ENCODE measurements around the gene ARMC10.
"Not testable (repeated sequence)": the region's sequence is repeated elsewhere in the genome, so short reads cannot be mapped to it uniquely, and the experiment has no call there.

ARMC10 gene

DNA sequence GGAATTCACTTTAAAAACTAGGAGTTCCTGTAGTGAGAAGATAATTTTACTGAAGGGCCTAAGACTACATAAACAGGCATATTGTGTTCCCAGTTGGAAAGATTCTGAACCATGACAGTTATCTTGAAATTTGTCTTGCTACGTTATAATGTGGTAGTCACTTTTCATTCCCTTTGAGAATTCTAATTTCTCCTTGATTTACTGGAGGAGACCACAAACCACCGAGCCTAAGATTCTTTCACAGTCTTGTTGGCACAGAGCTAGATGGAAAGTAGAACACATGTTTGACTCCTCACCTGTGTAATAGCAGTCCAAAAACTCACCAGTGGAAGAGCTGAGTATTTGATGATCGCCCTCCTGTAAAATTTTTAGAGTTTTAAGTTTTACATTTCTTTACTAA, 4.9 kb downstream of the ARMC10 start:
- no peak for DNase-seq

DNA sequence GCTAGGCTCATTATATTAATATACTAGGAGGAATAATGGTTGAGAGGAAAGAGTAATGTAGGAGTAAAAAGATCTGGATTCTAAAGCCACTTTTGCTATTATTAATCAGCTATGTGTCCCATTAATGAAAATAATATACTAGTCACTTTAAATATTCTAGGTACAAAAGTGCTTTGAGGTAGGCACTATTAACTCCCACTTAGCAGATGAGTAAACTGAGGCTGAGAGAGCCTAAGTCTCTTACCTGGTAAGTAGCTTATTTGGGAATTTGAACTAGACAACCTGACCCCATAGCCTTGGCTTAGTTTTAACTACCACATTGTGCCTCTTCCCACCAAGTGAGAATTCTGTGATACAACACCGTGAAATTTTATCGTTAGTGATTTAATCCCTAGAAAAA, 6.0 kb downstream of the ARMC10 start:
- DNase-seq, result no peak

DNA sequence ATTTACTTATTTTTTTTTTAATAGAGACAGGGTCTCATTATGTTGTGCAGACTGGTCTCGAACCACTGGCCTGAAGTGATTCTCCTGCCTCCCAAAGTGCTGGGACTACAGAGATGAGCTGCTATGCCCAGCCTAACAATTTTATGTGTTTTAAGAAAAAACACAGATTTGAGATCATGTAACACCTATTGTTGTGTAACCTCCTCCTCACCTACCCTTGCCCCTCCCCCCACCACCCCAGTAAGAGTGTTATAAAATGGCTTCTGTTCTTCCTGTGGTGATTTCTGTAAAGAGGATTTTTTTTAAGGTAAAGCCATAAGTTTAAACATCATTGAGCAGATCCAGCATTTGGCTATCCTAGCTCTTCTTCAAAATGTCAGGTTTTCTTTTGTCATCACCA, 7.6 kb downstream of the ARMC10 start:
- DNase-seq, result no peak

DNA sequence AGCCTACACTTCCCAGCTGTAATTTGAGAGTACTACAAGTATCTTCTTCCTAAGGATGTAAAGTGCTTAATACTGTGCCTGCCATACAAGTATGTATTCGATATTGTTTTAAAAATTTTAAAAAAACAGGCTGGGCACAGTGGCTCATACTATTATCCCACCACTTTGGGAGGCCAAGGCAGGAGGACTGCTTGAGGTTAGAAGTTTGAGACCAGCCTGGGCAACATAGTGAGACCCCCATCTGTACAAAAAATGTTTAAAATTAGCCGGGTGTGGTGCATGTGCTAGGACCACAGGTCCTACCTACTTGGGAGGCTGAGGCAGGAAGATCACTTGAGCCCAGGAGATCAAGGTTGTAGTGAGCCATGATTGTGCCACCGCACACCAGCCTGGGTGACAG, 8.3 kb downstream of the ARMC10 start:
- no peak for DNase-seq

DNA sequence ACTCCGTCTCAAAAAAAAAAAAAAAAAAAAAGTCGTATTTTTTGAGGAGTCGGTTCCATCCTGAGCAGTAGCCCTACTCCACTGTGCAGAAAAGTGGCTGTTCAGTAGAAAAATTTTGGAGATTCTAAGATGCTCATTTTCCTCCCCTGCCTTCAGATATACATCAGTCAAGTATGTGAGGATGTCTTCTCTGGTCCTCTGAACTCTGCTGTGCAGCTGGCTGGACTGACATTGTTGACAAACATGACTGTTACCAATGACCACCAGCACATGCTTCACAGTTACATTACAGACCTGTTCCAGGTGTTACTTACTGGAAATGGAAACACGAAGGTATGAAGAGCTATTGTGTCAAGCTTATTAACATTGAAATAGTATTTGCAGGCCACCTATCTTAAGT, 17.4 kb downstream of the ARMC10 start:
- DNase-seq, result not testable (repeated sequence)

DNA sequence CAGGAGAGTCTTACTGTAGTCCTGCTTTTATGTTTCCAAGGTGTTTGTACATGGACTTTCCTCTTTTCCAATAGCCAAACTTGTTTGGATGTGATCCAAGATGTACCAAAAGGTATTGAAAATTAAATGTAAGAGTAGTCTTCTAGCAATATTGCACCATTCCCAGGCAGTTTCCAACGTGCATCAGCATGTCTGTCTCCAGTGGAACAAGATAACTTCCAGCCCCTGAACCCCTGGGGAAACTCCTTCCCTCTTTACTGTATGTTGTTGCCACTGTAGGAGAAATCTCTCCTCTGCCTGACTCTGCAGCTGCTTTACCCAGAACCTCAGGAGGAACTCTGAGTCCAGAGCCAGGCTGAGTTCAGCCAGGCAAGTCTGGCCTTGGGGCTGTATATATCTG, 18.5 kb downstream of the ARMC10 start:
- no peak for DNase-seq

DNA sequence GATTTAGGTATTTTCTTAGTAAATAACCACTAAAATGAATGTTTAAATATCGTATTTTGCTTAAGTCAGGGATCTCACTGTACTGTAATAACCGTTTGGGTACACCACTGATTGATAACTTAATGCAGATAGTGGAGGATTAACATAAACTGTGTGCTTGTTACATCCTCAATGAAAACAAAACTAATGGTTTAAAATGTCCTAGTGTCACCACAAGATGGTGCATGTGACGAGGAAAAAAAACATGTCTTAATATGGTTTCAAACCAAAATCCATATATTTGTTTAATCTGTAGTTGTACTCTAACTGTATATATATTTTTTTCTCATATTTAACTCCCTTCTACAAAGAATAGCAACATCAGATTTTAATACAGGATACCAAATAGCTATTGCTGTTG, 19.2 kb downstream of the ARMC10 start:
- no peak for DNase-seq

DNA sequence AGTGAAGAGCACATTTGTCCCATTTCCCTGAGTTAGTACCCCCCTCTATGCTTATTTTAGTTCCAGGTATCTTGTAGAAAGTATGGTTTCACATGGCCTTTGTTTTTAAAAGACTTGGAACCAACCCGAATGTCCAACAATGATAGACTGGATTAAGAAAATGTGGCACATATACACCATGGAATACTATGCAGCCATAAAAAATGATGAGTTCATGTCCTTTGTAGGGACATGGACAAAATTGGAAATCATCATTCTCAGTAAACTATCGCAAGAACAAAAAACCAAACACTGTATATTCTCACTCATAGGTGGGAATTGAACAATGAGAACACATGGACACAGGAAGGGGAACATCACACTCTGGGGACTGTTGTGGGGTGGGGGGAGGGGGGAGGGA, 20.6 kb downstream of the ARMC10 start:
- DNase-seq, result not testable (repeated sequence)

DNA sequence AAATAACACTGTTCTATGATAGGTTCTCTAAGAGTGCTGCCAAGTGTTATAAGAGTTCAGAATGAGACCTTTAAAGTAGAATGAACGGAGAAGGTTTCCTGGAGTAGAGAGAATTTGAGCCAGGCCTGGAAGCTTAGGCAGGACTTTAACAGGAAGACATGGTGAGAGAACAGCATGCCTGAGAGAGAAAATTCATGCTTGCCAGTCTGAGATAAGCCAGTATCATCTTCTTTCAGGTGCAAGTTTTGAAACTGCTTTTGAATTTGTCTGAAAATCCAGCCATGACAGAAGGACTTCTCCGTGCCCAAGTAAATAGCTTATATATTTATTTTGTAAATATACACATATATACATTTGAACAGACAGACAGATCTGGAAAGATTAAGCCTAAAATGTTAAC, 22.1 kb downstream of the ARMC10 start:
- no peak for DNase-seq

DNA sequence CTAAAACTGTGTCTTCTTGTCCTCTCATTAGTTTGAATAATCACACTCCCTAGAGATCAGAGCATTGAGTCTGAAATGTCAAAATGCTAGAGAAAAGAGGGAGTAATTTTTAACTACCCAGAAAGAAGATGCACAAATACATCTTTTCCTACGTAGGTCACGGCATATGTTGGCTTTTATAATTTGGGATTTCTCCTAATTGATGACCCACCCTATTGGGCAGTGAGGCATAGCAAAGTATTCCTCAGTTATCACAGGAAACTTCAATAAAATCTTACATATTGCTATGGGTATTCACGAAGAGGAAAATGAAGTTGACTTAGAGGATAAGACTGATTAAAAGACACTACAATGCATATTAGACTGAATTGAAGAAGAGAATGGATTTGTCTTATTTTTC, 25.4 kb downstream of the ARMC10 start:
- DNase-seq, result no peak

DNA sequence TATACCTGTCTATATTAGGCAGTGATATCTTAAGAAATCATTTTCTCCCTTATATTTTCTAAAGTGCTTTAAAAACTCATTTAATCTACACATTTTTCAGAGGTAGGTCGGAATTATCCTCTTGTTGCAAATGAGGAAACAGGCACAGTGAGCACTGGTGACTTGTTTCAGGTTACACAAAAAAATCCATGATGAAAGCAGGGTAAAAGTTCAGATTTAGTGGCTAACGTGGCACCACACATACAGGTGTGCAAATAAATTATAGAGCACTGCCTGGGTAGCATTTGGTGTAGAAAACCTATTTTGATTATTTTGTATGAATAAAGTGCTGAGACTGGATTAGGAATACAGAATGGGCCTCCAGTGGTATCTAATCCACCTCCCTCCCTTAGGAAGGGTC, 26.6 kb downstream of the ARMC10 start:
- DNase-seq, result no peak

DNA sequence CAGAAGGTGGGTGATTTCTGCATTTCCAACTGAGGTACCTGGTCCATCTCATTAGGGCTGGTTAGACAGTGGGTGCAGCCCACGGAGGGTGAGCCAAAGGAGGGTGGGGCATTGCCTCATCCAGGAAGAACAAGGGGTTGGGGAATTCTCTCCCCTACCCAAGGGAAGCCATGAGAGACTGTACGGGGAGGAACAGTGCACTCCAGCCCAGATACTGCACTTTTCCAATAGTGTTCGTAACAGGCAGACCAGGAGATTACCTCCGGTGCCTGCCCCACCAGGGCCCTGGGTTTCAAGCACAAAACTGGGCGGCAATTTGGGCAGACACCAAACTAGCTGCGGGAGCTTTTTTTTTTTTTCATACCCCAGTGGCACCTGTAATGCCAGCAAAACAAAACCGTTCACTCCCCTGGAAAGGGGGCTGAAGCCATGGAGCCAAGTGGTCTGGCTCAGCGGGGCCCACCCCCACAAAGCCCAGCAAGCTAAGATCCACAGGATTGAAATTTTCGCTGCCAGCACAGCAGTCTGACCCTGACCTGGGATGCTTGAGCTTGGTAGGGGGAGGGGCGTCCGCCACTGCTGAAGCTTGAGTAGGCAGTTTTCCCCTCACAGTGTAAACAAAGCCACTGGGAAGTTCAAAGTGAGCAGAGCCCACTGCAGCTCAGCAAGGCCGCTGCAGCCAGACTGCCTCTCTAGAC, 31.2 kb downstream of the ARMC10 start:
- DNase-seq, result no peak

DNA sequence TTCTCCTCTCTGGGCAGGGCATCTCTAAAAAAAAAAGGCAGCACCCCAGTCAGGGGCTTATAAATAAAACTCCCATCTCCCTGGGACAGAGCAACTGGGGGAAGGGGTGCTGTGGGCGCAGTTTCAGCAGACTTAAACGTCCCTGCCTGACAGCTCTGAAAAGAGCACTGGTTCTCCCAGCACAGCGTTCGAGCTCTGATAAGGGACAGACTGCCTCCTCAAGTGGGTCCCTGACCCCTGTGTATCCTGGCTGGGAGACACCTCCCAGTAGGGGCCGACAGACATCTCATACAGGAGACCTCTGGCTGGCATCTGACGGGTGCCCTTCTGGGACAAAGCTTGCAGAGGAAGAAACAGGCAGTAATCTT, 31.7 kb downstream of the ARMC10 start:
- not testable (repeated sequence) for DNase-seq

DNA sequence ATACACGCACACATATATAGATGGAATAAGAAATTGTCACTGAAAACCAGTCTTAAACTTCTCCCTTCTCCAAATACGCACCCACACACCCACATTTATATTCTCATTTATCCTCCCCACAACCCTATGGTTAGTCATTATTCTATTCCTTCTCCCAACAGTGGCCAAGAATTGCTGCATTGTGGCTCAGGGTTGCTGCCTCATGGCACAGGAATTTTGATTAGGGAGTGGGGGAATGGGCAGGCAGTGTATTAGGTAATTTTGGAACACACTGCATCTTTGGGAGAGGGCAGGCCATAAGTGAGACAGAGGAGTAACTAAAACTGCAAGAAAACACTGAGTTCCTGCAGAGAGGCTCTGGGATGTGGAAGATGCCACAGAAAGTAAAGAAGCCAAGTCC, 38.2 kb downstream of the ARMC10 start:
- DNase-seq, result peak; percentile 31

DNA sequence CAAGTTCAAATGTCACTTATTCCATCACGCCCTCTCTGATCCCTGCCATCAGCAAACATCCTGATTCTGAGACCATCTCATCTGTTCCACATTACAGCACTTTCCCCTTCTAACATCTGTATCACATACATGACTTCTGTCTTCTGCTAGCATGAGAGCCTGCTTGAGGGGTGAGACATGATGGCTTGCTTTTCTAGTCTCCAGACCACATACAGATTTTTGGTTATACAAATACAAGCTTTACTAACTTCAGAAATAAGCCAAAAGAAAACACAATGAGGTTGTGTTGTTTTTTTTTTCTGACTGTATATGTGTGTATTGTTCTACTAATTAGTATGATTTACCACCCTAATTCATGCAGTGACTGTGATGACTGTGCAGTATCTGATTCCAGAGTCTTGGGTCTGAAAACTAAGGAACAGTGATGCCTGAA, 39.7 kb downstream of the ARMC10 start:
- no peak for DNase-seq

DNA sequence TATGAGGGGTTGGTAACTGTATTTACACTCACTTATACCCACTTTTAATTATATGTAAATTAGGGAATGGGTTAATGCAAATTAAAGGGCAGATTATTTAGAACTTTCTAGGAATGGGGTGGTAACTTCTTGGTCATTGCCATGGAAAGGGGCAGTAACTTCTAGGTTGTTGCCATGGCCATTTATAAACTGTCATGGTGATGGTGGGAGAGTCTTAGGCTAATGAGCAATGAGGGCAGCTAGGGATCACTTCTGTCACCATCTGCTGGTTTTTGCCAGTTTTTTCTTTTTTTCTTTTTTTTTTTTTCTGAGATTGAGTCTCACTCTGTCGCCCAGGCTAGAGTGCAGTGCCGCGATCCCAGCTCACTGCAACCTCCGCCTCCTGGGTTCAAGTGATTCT, 40.8 kb downstream of the ARMC10 start:
- DNase-seq, result no peak

DNA sequence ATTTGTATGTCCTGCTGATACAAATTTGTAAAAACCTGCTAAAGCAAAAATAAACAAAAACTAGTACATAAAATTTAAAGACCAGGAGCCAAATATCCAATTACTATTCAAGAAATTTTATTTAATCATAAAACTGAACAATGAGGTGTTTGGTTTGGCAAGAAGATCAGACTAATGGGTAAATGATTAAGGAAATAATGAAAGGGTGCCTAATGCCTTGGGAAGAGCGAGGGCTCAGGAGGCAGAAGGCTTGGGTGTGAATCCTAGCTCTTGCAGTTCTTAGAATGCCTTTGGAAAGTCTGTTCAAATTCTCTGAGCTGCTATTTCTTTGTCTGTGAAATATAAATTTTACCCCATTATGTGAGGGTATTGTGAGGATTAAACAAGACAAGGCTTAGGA, 41.6 kb downstream of the ARMC10 start:
- no peak for DNase-seq

DNA sequence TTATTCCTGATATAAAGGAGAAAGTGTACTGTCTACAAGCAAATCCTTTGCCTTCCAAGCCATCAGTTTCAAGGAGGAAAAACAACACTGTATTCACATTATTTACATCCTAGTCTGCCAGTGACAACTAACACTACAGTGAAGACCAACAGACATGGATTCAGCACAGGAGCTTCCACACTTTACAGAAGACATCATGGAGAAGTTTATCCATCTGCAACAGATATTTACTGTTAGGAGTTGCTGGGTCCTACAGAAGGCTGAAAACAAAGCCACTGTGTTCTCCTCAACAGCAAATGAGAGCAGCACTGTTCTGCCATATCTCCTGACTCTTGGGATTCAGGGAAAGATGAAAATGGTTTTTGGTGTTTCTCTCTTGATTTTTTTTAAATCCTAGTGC, 42.1 kb downstream of the ARMC10 start:
- DNase-seq, result no peak

DNA sequence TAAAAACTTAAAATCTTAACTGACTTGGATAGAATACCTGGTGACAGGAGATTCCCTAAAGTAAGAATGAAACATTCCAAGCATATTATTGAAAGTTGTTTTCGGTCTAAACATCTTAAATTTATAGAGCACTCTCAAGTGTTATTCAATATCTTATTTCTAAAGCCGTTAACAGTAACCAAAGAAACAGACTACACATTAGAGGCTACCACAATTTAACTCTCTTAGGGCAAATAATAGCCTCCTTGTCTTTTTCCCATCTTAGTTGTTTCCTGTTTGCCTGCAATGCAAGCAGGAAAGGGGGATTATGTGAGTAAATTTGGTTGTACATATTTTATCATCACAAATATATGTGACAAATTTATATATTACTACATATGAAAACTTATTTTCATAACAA, 42.5 kb downstream of the ARMC10 start:
- DNase-seq, result no peak

DNA sequence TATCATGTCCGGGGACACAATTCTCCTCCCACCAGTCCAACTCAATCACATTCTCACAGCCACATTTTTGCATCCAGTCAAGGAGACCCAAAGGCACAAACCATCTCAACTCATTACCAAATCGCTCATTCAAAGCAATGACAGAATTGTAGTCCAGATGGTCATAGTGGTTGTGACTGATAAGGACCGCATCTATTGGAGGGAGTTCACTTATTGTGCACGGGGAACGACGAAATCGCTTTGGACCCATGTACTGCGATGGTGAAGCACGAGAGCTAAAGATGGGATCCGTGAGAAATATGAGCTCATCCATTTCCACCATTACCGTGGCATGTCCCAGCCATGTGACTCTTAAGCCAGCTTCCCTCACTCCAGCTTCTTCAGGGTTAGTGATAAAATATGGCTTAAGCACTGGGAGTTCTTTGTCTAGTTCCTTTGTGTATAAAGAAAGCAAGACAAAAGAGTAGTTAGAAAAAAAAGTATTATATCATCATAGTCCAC, 44.9 kb downstream of the ARMC10 start:
- no peak for DNase-seq

DNA sequence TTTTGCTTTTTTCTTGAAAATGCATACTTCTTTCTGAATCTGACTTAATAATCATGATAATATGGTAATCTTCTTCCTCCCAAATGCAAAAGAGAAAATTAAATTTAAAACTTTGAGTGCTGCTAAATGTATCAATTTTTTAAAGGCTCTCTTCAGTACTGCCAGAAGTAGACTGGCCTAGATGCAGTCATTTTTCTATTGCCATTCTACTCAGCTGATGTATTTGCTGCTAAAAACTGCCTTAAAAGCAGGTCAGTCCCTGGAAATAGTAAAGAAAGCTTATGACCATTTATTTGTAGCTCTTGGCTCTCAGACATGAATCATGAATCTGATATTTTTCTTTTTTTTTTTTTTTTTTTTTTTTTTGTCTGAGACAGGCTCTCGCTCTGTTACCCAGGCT, 45.4 kb downstream of the ARMC10 start:
- DNase-seq, result no peak

DNA sequence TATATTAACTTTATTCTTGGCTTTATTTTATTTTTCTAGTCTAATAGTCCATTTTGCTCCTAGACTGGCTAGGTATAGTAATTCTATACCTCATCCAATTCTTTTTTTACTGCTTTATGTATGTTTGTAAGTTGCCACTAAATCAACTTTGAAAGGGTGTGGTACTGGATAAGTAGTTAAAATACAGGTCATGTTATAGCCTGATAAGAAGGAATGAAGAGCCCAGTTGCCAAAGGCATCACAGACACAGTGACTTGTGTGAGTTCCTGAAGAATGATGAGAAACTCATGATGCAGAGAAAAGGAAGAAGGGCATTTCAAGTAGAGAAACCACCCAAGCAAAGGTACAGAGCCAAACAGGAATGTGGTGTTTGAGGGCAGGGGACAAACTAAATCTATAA, 46.7 kb downstream of the ARMC10 start:
- no peak for DNase-seq

DNA sequence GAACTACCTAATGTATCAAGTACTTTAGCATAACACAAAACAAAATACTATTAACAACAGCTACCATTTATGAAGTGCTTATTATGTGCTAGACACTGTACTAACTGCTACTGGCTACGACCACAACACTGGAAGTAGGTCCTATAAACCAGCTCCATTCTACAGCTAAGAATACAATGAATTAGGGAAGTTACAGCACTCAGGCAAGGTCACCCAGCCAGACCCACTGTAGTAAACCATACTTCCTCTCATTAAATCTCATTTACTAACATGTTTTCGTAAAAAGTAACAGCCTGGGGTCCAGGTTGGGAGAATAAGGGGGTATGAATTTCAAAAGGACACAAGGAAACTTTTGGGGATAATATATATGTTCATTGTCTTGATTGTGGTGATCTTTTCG, 48.6 kb downstream of the ARMC10 start:
- no peak for DNase-seq

DNA sequence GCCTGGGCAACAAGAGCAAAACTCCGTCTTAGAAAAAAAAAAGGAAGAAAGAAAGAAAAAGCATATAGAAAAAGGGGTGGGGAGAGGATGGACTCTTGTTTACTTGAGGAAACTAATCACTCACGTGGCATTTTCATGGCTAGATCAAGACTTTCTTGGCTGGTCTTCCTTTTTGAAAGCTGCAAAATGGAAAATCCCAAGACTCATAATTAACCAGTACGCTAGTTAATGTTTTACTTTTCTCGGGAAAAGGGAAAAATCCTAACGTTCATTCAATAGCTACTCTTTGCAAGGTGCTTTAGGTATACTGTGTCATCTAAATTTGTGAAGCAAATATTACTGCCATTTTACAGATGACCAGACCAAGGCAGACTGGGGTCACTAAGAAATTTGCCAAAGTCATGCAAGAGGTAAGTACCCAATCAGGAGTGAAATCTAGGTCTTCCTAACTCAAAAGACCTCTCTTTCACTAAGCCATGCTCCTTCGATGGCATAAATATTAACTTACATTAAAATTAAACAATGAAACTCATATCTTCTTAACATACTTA, 49.6 kb downstream of the ARMC10 start:
- no peak for DNase-seq

DNA sequence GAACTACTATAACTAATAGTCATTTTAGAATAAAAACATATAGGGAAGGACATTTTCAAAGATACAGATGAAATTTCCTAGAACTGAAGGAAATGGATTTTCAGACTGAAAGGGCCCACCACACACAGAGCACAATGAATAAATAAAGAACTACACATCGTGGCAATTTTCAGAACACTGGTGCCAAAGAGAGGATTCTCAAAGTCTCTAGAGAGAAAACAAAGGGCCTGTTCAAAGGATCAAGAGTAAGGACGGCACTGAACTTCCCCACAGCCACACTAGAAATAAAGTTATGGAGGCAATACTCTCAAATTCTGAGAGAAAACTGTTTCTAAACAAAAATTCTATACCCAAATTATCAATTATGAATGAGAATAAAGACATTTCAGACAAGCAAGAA, 52.1 kb downstream of the ARMC10 start:
- DNase-seq, result no peak
